ENCODE results near the gene ENTREP1.

GRCh38 chr9:69307446-69308205 lies 17.4 kb upstream of the ENTREP1 start:
- TF ChIP-seq CTCF (IDR thresholded peaks at IDR 0.05) (no peak), ZFX (IDR thresholded peaks at IDR 0.05; ENCODE audit: borderline replicate concordance) (no peak)

Measured in 22Rv1 (cell line).